Tibial nerve (tissue), 4 donors: ENCODE results near the gene RNF44.

Experiments
- EP300 ChIP-seq, 2 donors: sonication (generic); formaldehyde crosslinking; IDR thresholded peaks; one replicate each; pipeline ENCODE4 v1.6.1; 2017; ENCODE audit warnings: antibody characterized with exemption in 2 of 2, mild to moderate bottlenecking in 1 of 2
- TF ChIP-seq, protein P1 (sequence below), 5 experiments: fragments of 200-600 bp in 3 of 5; fragments of 450-650 bp in 2 of 5; sonication (generic) in 3 of 5; IDR thresholded peaks; one replicate each; pipeline ENCODE4 v1.5.1; 2016 to 2019; ENCODE audit warnings: antibody characterized with exemption in 5 of 5, mild to moderate bottlenecking in 3 of 5, moderate library complexity in 2 of 5

DNA sequence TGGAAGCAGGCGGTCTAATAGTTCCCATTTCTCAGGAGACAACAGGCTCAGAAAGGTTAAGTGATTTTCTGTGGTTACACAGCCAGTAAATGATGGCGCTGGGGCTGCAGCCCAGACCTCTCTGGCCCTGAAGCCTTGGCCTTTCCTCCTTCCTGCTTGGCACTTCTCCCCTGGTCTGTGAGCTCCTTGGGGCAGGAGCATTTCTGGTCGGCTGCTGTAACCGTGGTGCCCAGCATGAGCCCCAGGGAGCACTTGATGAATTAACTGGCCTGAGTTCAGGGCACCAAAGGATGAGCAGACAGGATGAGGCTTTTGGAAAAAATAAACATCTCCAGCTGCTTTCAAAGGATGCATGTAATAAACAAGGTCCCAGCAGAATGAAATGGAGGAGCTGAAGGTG lies 42.1 kb upstream of the RNF44 start:
- TF ChIP-seq, protein P1, sequence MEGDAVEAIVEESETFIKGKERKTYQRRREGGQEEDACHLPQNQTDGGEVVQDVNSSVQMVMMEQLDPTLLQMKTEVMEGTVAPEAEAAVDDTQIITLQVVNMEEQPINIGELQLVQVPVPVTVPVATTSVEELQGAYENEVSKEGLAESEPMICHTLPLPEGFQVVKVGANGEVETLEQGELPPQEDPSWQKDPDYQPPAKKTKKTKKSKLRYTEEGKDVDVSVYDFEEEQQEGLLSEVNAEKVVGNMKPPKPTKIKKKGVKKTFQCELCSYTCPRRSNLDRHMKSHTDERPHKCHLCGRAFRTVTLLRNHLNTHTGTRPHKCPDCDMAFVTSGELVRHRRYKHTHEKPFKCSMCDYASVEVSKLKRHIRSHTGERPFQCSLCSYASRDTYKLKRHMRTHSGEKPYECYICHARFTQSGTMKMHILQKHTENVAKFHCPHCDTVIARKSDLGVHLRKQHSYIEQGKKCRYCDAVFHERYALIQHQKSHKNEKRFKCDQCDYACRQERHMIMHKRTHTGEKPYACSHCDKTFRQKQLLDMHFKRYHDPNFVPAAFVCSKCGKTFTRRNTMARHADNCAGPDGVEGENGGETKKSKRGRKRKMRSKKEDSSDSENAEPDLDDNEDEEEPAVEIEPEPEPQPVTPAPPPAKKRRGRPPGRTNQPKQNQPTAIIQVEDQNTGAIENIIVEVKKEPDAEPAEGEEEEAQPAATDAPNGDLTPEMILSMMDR (IDR thresholded peaks at IDR 0.05): no peak
- TF ChIP-seq EP300 (IDR thresholded peaks at IDR 0.05): no peak
